GM11168 (cell line): ENCODE results near the gene SDK1.

Experiments used
- in situ Hi-C: fragments of 300-500 bp; cut with MboI; formaldehyde crosslinking; loops from one replicate; pipeline ENCODE4 v1.12.0; 2022; ENCODE audit warnings: low sequenced_read_pairs; ENCODE audit not compliant: unreplicated experiment

SDK1 gene

DNA sequence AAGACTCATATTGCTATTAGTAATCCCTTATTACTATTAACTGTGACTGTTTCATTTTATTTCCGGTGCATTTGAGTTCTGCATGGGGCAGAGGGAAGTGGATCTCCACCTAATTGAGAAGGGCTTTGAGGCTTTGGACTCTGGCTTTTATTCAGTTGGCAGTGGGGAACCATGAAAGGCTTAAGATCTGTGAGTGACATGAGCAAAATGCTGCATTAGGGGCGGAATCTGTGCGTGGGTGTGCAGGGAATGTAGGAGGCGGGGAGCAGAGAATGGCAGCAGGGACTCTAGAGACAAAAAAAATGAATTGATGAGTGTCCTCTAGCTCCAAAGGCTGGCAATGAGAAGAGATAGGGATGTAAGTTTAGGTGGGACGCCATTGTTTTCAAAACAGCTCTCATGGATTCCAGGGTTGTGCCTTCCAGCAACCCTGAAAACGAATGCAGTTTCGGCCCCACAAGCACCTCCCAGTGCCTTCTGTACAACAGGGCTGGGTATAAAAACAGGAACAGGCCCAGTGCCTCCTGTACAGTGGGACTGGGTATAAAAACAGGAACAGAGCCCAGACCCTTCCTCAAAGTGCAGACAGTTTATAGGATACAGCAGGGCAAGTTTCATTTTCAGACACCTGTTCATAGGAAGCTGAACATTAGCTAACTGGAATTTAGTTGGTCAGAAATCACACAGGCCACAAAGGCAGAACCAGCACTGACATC, 717.7 kb downstream of the SDK1 start:
- in situ Hi-C loops: no loop called here

DNA sequence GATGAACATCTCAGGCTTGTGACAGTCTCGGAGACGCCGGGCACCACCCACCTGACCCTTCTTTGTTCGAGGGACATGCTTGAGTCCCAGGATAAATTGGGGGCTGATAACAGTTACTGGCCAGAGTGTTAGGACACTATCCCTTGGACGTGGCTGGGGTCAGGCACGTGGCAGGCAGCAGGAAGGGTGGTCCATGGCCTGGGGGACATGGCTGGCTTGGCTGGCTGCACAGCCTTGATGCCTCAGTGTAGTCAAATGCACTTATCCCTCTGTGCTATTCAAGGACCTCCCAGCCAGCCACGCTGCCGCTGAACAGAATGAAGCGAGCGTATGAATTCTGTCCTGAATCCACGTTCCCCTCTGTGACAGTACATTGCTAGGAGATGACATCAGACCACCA, 719.0 kb downstream of the SDK1 start:
- in situ Hi-C loops: no loop called here

DNA sequence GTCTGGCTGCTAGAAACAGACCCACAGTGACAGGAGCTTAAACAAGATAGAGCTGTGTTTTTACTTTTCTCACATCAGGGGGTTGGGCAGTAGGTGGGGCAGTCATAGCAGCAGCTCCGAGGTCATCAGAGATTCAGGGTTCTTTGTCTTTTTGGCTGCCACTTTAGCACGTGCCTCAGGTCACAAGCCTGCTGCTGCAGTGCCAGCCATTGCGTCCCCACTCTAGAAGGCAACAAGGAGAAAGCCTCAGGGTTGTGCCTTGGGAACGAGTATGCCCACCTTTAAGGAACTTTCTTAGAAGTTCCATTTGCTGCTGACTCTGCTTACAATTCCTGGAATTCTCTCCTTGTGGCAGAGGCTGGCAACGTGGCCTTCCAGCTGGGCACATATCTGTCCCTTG, 720.4 kb downstream of the SDK1 start:
- in situ Hi-C loops: no loop called here

DNA sequence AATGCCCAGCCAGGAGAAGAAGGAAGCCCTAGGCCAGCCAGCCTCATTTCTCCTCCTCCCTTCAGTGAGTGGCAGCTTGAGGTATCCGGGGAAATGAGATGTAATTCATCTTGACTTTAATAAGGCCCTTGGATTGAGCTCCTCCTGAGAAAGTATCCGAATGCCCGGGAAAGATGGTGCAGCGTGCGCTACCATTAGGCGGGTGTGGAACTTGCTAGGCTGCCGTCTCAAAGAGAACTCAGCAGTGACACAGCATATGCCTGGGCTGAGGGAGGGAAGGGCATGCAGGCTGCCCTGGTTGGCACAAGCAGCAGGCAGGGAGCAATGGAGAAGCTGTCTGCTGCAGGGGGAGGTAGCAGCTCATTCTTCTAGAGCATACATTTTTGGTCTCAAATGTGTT, 721.2 kb downstream of the SDK1 start:
- in situ Hi-C loops: no loop called here

DNA sequence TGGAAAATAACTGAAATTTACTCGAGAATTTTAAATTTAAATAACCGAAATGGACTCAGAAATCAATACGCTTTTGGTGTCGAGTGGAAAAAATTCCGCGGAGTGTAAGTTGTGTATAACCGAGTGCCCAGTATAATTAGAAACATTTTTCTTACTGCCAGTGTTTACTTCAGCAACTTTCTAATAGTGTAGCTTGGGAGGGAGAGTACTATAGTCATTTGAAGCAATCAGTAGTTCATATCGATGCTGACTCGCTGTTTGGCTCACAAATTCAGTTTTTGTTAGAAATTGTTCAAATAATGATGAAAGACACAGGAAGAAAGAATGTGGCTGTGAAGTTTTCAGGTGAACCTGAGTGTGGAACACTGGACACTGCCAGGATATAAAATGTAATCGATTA, 722.5 kb downstream of the SDK1 start:
- in situ Hi-C loops: no loop called here

DNA sequence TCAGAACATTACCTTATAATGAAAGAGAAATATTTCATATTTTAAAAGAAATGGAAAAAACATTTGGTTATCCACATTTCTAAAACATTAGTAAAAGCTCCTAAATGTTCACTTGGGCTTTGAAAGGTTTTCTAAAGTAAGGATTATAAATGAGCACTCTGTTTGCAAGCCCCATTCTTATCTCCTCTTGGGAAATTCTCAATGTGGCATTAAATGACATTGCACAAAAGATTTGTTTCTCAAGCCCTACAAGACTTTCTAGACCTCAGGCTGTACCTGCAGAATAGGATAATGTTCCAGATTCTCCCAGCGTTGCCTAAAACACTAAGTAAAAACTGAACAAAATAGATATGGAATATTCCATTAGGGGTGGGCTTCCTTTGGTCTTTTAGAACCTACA, 723.1 kb downstream of the SDK1 start:
- in situ Hi-C loops: no loop called here

DNA sequence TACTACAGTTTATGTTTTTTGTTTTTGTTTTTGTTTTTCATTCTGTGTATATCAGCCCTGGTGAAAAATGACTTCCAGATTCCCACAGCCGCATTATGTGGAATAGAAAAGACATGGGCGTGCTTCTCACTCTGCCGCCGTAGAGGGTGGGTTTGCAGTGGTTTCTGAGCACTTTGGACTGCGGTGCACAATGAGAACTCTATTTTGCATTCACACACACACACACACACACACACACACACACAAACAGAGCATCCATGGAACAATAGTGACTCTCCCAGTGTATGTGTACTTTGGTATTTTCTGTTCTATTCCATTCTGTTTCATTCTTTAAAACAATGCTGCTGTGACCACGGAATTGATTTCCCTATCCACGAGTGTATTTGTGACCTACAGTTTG, 723.8 kb downstream of the SDK1 start:
- in situ Hi-C loops: no loop called here

DNA sequence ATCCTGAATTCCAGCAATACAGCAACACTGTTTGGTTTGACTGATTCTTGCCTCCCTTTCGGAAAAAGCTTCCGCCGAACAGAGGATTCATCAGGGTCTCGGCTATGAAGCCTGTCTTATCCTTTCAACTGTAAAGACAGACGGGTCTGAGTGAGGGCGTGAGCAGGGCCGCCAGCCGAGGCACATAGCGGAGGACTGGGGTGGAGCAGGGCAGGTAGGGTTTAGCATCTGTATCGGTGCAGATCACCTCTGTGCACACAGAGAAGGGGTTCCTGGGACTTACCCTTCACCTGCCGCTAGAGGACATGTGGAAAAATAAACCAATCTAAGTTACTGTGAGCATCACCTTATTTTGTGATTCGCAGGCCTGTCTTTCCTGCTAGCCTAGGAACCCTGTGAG, 724.2 kb downstream of the SDK1 start:
- in situ Hi-C loops: no loop called here

DNA sequence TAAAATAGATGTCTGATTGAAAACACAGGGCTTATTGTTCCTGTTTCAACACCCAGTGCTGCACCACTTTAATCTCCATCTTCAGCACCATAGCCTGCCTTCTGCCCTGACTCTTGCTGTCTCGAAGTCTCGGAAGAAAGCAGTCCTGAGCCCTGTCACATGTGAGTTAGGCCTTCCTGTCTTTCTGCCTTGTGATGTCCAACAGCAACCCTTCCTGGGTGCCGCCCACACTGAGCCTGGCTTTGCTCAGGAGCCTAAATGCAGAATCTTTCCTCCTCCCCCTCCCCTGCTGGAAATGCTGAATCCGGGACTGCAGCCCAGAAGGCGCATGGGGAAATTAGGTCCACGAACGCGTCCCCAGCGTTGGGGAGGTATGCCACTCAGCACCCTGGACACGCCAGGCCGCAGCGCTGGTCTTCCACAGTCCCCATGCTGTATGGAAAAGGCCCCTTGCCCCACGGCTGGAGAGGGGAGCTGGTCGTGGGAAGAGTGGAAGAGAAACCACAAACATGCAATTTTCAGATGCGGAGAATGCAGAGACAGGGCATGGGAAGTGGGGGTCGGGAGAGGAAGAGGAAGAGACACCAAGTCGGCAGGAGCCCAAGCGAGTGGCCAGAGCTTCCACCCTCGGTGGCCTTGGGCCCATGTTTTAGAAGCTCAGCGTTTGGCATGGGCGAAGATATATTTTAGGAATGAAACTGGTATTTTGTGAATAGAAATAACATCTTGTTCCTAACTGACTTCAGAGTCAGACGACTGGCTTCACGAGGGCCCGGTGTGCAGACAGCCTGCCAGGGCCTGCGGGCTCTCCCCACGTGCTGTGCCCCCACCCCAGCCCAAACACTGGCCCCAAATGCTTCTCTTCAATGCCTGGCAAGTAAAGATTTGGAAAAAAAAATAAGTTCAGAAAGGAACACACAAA, 724.9 kb downstream of the SDK1 start:
- in situ Hi-C loops: no loop called here

DNA sequence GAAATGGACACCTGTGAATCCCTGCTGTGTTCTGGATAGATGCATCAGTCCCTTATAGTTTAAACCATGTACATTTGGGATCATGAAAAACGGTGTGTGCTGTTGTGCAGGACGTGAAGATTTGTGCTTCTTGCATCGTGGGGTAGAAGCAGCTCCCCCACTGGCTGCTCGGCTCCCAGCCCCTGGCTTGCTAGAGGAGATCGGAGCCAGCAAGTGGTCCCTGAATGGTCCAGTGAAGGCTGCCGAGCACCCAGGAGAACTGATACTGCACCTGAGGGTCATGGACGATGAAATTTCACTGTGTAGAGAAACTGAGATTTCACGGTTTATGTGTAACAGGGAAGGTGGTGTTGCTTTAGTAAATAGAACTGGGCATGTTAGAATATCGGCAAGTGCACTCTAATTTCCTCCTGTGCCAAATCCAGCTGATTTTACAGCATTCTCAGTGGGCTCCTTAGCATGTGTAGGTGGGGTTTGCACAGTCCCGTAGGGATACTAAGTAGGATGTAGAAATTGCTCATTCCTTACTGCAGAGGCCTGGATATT, 726.0 kb downstream of the SDK1 start:
- in situ Hi-C loops: no loop called here

DNA sequence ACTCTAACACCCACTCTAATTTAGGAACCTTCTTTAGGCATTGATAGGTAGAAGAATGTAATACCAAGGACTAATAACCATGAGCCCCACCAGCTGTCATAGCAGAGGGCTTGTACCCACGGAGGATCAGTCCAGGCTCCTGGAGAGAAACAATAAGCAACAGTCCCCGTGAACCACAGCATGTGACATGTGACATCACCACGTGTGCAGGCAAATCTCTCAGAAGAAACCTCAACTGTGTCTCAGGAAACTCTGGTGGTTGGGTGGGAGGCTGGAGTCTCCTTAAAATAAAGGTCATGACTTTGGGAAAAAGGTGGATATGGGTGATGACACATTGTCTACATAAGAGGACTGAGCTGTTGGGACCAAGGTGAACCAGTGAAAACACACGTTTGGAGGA, 727.2 kb downstream of the SDK1 start:
- in situ Hi-C loops: no loop called here

DNA sequence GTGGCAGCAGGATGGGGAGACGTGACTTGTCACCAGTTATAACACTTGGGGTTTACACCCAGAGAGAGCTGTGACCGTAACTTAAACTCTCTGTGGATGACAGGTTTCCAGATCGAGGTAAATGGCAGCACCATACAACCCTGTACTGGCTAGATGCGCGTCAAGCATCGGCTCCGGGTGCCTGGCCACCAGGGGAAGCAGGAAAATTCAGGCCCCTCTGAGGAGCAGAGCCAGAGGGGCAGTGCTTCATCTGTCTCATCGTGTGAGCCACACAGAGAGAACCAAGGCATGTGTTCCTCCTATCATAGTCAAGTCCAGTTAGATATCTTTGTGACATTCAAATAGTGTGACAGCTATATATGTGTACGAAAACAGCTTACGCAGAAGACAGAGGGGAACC, 728.9 kb downstream of the SDK1 start:
- in situ Hi-C loops: no loop called here

DNA sequence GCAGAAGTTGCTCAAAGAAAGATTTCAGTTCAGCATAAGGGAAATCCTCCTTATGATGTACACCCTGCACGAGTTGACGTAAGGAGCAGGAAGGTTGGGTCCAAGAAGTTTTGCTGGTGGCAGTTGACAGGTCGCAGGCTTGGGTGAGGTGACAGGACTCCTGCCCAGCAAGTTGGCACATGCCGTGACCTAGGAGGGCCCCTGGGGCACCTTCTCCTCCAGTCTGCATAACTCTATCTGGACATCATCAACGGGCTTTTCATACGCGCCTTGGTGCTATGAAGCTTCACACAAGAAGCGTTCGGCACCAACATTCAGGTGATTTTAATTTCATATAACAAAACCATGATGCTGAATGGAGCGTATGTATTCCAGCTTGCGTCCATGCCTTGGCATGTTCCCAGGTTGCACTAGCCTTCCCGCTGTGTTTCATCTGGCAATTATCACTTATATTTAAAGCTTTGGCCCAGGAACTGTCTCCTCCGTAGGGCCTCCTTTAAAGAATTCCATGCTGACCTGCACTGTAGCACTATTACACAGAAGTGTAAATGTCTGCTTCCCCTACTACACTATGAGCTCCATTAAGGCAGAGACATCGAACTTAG, 729.4 kb downstream of the SDK1 start:
- in situ Hi-C loops: no loop called here

DNA sequence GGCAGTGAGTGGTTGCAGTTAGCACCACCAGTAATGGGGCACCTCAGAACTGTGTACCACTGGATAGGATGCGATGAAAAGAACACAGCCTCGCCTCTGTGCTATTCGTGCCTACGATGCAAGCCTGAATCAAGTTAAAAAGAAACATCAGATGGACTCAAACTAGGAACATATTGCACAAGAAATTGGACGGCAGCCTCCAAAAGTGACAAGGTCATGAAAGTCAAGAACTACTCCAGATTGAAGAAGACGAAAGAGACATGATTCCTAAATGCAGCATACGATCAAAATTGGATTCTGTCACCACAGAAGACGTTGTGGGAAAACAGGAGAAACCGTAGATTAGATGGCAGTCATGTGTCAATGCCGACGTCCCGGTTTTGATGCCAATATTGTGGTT, 732.9 kb downstream of the SDK1 start:
- in situ Hi-C loops: no loop called here

DNA sequence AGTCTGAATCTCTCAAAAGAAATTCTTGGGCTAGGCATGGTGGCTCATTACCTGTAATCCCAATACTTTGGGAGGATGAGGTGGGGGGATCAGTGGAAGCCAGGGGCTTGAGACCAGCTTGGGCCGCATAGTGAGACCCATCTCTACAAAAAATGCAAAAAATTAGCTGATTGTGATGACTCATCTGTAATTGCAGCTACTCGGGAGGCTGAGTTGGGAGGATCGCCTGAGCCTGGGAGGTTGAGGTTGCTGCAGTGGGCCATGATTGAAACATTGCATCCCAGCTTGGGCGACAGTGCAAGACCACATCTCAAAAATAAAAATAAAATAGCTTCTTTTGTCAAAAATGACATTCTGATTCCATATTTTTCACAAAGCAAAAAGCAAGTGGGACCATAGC, 736.3 kb downstream of the SDK1 start:
- in situ Hi-C loops: no loop called here

DNA sequence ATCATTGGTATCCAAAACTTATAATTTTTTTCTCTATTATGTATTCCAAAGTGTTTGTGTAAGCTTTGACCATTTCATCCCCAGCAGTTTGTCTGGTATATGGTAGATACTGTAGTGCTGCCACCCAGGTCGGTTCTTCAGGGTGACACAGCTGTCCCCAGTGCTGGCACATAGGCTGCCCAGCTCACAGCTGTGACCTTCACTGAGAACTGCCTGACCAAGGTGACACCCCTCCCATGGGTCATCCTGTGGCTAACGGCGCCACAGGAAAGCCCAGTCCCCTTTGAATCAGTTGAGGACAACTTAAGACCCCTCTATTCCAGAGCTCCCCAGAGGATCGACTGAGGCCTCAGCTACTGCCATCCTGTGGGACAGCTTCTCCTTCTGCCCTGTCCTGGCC, 736.8 kb downstream of the SDK1 start:
- in situ Hi-C loops: no loop called here

DNA sequence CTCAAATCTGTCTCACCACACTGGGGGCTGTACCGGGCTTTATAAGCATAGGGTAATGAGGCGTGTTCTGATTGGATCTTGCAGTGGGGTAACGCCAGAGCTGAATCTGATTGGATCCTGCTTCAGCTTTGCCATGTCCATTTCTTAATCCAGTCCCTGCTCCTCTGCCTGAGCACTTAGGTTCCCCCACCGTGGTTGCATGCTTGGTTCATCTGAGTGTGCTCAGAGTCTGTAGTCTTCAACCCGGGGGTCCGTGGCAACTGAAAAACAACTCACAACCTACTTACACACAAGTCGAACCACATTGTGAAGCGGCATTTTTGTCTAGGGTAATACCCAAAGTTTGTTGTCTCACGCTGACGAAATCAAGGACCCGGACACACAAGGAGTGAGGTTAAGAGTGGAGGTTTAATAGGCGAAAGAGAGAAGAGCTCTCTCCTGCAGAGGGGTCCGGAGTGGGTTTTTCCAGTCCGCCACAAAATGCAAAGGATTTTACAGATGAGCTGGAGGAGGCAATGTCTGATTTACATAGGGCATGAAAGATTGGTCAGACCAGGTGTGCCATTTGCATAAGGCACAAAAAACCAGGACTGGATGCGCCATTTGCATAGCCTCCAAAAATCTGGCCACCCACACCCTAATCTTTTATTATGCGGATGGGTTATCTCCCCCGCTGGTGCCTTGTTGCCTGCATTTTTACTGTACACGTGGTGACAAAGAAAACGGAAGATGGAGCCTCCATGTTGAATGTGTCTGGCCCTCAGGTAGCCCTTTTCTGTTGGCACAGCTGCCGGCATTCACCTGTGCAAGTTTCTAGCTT, 739.3 kb downstream of the SDK1 start:
- in situ Hi-C loops: no loop called here

DNA sequence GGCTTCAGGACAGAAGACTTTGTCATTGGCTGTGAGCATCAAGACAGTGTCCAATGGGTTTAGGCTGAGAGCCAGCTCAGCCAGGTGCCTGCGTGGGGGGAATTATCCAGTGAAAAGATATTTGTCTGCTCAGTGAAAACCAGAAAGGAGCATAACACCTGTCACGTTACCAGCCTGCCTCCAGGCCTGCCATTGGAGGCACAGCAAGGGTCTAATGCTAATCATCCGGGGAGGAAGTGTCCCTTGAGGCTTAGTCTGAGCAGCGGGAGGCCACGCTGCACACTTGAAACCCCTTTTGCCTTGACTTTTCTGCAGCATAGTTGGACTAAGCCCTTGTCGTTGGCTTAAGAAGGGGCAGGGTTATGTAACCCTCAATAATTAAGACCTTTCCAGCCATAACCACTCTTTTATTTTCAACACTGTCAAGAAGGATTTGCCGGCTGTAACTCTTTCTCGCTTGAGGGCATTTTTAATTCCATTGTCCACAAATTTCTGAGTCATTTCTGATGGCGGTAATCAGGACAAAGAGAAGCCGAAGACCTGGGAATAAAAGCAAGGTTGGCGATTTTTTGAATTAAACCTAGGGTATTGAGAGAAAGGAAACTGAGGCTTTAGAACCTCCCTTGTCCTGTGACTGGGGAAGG, 741.5 kb downstream of the SDK1 start:
- in situ Hi-C loops: no loop called here

DNA sequence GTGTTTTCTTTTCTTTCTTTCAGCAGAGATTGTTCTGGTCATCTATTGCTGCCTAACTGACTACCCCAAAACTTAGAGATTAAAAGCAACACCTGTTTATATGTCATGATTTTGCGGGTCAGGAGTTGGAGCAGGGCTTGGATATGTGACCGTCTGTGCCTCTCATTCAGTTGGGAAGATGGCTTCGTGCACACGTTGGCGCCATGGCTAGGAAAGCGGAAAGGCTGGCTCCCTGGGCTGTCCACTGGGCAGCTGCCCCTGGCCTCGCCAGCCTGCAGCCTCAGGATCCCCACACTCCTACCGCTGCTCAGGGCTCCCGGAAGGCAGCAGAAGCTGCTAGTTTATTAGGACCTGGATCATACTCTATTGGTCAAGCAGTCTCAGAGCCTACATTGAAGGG, 742.9 kb downstream of the SDK1 start:
- in situ Hi-C loops: no loop called here

DNA sequence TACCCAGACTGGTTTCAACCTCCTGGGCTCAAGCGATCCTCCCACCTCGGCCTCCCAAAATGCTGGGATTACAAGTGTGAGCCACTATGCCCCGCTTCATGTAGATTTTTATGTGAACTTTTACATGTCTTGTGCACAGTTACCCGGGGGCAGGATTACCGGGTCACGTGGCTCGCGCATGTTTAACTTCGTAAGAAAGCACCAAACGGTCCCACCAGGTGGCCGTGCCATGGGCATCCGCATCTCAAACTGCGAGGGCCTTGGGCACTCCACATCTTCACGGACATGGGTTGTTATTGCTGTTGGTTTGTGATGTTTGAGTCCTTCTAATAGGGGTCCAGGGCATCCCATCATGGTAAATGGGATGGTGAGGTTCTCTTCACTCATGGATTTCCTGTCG, 744.4 kb downstream of the SDK1 start:
- in situ Hi-C loops: no loop called here
